Occipital lobe (tissue), 2 donors: ENCODE data around the gene NDUFAF5. TPM values are rescaled to one million over a fixed set of nuclear protein-coding genes. Genes with fewer than 3 reads are reported as not detected.
"Not testable (repeated sequence)": the region's sequence is repeated elsewhere in the genome, so short reads cannot be mapped to it uniquely, and the experiment has no call there.

ENCODE experiments used
- DNase-seq: peaks from one replicate; lab custom pipeline; 2025; lab: John Stamatoyannopoulos, UW
- total RNA-seq: library from RNA; depleted of rRNA; stranded (reverse); fragments of >200 nt; gene quantifications from one replicate; pipeline ENCODE4 v1.2.3, GENCODE V29; 2014

The NDUFAF5 gene
- total RNA-seq: 30.4 TPM

- DNase-seq: peak; percentile 93
These were observed at the start of gene NDUFAF5, which contains the start of gene ESF1 for GRCh38 chr20:13784893-13785715. NDUFAF5 (plus strand) TSS chr20:13785028; CDS start chr20:13785069, 41 bp downstream. ESF1 (minus strand) TSS chr20:13784919; CDS start chr20:13783140, 1,779 bp downstream.

- DNase-seq: no peak
These were observed 49.0 kb upstream of the NDUFAF5 start for GRCh38 chr20:13735826-13736225.

- no peak for DNase-seq
These were observed 48.2 kb upstream of the NDUFAF5 start for GRCh38 chr20:13736436-13737191.

- DNase-seq: not testable (repeated sequence)
These were observed 46.6 kb upstream of the NDUFAF5 start for GRCh38 chr20:13738187-13738586.

GRCh38 chr20:13739731-13740649 is 44.8 kb upstream of the NDUFAF5 start:
- DNase-seq: no peak

- DNase-seq: no peak
These were observed 42.9 kb upstream of the NDUFAF5 start for GRCh38 chr20:13741879-13742278.

GRCh38 chr20:13744352-13744751 is 40.5 kb upstream of the NDUFAF5 start:
- DNase-seq: no peak

- DNase-seq: no peak
These were observed 39.0 kb upstream of the NDUFAF5 start for GRCh38 chr20:13745784-13746183.

- DNase-seq: no peak
These were observed 35.0 kb upstream of the NDUFAF5 start for GRCh38 chr20:13749811-13750210.

GRCh38 chr20:13753436-13754036 is 31.3 kb upstream of the NDUFAF5 start:
- no peak for DNase-seq

GRCh38 chr20:13755809-13756208 is 29.0 kb upstream of the NDUFAF5 start:
- DNase-seq: no peak

GRCh38 chr20:13756551-13756950 is 28.3 kb upstream of the NDUFAF5 start:
- no peak for DNase-seq

- no peak for DNase-seq
These were observed 25.9 kb upstream of the NDUFAF5 start for GRCh38 chr20:13758884-13759283.

GRCh38 chr20:13760451-13760946 is 24.3 kb upstream of the NDUFAF5 start:
- DNase-seq: not testable (repeated sequence)

GRCh38 chr20:13765299-13765698 is 19.5 kb upstream of the NDUFAF5 start:
- no peak for DNase-seq

GRCh38 chr20:13765868-13766416 is 18.9 kb upstream of the NDUFAF5 start:
- no peak for DNase-seq

GRCh38 chr20:13770141-13770540 is 14.7 kb upstream of the NDUFAF5 start:
- no peak for DNase-seq

- no peak for DNase-seq
These were observed 12.9 kb upstream of the NDUFAF5 start for GRCh38 chr20:13771853-13772453.

GRCh38 chr20:13772529-13772928 is 12.3 kb upstream of the NDUFAF5 start:
- DNase-seq: no peak

- DNase-seq: no peak
These were observed 9.0 kb upstream of the NDUFAF5 start for GRCh38 chr20:13775867-13776266.
